Activated naive CD4-positive, alpha-beta T cell treated with anti-CD3 and anti-CD28 coated beads, Interleukin-2, amount 50 U/mL, for 72 hours (primary cell): ENCODE results near the gene ZNF521. TPM values are rescaled to one million over a fixed set of nuclear protein-coding genes. Genes with fewer than 3 reads are reported as not detected.

Source experiments
- ATAC-seq, 2 donors: fragments of 150-1000 bp; cut with Tn5 transposase; 2 replicates each; pipeline ENCODE4 v1.10.0; 2021; ENCODE audit warnings: mild to moderate bottlenecking in 2 of 2, moderate library complexity in 2 of 2
- DNase-seq, 2 donors: peaks; one replicate each; pipeline ENCODE4 v3.0.0; 2021 to 2022; ENCODE audit warnings: low spot score in 2 of 2
- H3K27ac Mint-ChIP-seq, 2 donors: one replicate each; pipeline ENCODE4 v1.8.0; 2022; ENCODE audit warnings: mild to moderate bottlenecking in 2 of 2, mixed read lengths in 2 of 2
- H3K36me3 Mint-ChIP-seq, 2 donors: one replicate each; pipeline ENCODE4 v1.8.0; 2022; ENCODE audit warnings: mixed read lengths in 2 of 2
- H3K9me3 Mint-ChIP-seq, 2 donors: one replicate each; pipeline ENCODE4 v1.8.0; 2022; ENCODE audit warnings: mixed read lengths in 2 of 2
- total RNA-seq, 2 donors: library from RNA; stranded (reverse); gene quantifications; one replicate each; pipeline ENCODE4 v1.2.3, GENCODE V29; 2022

Gene ZNF521
- total RNA-seq, 2 donors from 2014 or later = not detected

GRCh38 chr18:25313268-25313667 lies 38.7 kb downstream of the ZNF521 start:
- Mint-ChIP-seq H3K36me3 (no peaks in the 10 kb centered on the region), H3K9me3 (no peaks in the 10 kb centered on the region), H3K27ac (no peak overlapping the region)
- DNase-seq (no peak), ATAC-seq (no peak)

GRCh38 chr18:25310045-25310444 lies 41.9 kb downstream of the ZNF521 start:
- ATAC-seq = no peak
- DNase-seq = no peak
- peaks cover 0 to 6% of the 10 kb centered on the region in 2 donors for H3K9me3 Mint-ChIP-seq

DNA sequence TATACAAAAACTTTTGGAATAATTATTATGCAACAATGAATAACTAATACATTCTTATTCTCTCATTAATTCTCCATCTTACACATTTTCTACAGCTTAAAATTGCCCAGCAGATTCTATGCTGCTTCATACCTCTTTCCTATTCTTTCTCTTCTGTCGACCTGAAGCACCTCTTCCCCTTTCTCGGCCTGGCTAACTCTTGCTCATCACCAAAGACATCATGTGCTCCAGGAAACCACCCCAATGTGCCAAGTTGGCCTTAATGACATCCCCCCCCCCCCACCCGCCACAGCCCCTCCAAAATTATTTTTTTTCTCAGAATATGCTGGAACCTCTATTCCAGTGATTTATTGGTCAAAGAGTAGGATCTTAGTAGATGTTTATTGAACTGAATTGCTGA lies 43.6 kb downstream of the ZNF521 start:
- H3K9me3 Mint-ChIP-seq = peaks cover 0 to 10% of the 10 kb centered on the region in 2 donors
- H3K27ac Mint-ChIP-seq = no peak overlapping the region
- ATAC-seq (no peak), DNase-seq (no peak)
- no peaks in the 10 kb centered on the region for H3K36me3 Mint-ChIP-seq

More at GRCh38 chr18:25310045-25310444, 41.9 kb downstream of the ZNF521 start:
- Mint-ChIP-seq H3K36me3 (no peaks in the 10 kb centered on the region), H3K27ac (no peak overlapping the region)

- no peak for DNase-seq
- ATAC-seq = no peak
- Mint-ChIP-seq H3K36me3 (no peaks in the 10 kb centered on the region), H3K27ac (no peak overlapping the region), H3K9me3 (peaks cover 0 to 10% of the 10 kb centered on the region in 2 donors)
These were observed 44.8 kb downstream of the ZNF521 start for GRCh38 chr18:25307192-25307591.

DNA sequence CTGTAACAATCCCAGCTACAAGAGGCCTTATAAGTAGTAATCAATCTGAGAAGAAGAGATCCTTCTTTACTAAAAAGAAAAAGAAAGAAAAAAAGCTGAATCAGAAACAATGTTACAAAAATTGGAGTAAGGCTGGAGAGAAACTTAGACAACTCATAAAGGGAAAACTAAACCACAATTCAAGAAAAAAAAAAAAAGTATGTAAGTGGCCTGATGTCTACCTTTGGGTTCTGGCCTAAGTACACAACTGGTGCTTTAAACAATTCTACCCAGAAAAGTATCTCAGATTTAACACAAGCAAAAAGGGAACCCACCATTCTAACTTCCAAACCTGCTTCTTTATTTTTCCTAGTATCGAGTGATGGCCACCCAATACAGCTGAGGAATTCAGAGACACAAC lies 45.3 kb downstream of the ZNF521 start:
- no peaks in the 10 kb centered on the region for H3K36me3 Mint-ChIP-seq
- no peak for DNase-seq
- no peak overlapping the region for H3K27ac Mint-ChIP-seq
- H3K9me3 Mint-ChIP-seq = peaks cover 0 to 10% of the 10 kb centered on the region in 2 donors
- no peak for ATAC-seq

- H3K27ac Mint-ChIP-seq = no peak overlapping the region
- DNase-seq (no peak), ATAC-seq (no peak)
- no peaks in the 10 kb centered on the region for H3K36me3 Mint-ChIP-seq
- peaks cover 0 to 10% of the 10 kb centered on the region in 2 donors for H3K9me3 Mint-ChIP-seq
These were observed 46.4 kb downstream of the ZNF521 start for GRCh38 chr18:25305584-25305983.

DNA sequence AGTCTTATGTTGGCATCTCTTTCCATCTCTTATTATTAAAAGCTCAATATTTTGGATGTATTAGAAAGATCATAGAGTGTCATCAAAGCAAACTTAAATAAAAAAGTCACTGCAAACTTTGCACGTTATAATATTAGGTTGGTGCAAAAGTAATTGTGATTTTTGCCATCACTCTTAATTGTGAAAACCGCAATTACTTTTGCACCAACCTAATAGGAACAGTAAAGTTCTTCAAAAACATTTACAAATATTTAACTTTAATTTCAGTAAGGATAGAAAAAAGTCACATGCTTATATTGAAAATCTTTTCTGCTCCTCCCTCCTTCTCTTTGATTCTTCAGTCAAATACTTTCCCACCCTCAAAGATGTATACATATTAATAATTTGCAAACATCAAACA lies 51.5 kb downstream of the ZNF521 start:
- Mint-ChIP-seq H3K27ac (no peak overlapping the region), H3K36me3 (no peaks in the 10 kb centered on the region), H3K9me3 (peaks cover 0 to 4% of the 10 kb centered on the region in 2 donors)
- DNase-seq = no peak
- ATAC-seq = no peak

DNA sequence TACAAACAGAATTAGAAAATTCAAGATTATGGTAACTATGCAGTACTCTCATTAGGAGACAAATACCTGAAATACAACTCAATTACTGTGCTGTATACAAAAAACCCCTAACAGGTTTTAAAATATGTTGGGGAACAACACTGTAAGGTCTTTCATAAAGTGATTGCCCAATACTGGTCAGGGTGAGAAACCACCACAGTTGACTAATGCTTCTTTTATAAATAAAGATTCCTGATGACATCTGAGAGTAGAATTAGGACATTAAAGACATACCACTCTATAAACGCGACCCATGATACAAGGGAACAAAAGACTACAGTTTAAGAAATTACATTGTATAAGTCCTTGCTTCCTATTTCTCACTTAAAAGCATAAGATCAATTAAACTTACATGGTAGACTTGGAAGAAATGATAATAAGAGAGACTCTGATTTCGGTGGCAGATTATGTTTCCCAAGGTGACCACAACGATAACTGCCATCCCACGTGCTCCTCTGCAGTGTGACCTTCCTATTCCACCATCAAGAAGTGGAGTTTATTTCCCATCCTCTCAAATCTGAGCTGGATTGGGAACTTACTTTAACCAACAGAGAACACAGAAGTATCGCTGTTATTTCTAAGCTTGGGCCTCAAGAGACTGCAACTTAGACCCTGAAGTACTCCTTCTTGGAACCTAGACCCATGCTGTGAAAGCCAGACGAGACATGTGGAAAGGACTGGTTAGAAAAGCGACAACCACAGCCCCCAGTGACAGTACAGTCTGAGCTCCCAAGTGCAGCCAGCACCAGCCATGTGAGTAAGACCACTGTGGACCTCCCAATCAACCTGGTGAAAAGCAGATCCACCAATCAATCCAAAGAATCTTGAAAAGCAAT lies 52.3 kb downstream of the ZNF521 start:
- ATAC-seq (no peak), DNase-seq (no peak)
- peaks cover 0 to 3% of the 10 kb centered on the region in 2 donors for H3K9me3 Mint-ChIP-seq
- no peak overlapping the region for H3K27ac Mint-ChIP-seq
- no peaks in the 10 kb centered on the region for H3K36me3 Mint-ChIP-seq

- DNase-seq (no peak), ATAC-seq (no peak)
- Mint-ChIP-seq H3K27ac (no peak overlapping the region), H3K9me3 (no peaks in the 10 kb centered on the region), H3K36me3 (no peaks in the 10 kb centered on the region)
These were observed 53.1 kb downstream of the ZNF521 start for GRCh38 chr18:25298853-25299274.

DNA sequence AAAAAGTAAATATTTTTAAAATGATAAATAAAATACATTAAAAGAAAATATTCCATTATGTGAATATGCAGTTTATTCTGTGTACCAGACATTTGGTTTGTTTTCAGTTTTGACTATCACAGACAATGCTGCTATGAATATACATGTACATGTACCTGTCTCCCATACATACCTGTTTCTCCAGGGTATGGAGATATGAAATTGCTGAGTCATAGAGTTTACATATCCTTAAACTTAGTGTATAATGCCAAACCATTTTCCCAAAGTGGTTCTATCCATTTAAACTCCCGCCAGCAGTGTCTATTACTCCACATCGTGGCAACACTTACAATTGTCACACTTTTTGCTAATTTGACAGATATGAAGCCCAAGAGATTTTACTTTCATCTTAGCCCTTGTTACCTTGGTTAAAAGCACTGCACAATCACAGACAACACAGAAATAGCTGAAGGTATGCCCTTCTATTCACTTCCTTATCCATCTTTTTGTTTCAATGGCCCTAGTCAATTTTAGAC lies 56.3 kb downstream of the ZNF521 start:
- ATAC-seq (no peak), DNase-seq (no peak)
- Mint-ChIP-seq H3K36me3 (no peaks in the 10 kb centered on the region), H3K9me3 (no peaks in the 10 kb centered on the region), H3K27ac (no peak overlapping the region)

- Mint-ChIP-seq H3K9me3 (no peaks in the 10 kb centered on the region), H3K27ac (no peak overlapping the region), H3K36me3 (no peaks in the 10 kb centered on the region)
- ATAC-seq (no peak), DNase-seq (no peak)
These were observed 60.8 kb downstream of the ZNF521 start for GRCh38 chr18:25291150-25291549.

DNA sequence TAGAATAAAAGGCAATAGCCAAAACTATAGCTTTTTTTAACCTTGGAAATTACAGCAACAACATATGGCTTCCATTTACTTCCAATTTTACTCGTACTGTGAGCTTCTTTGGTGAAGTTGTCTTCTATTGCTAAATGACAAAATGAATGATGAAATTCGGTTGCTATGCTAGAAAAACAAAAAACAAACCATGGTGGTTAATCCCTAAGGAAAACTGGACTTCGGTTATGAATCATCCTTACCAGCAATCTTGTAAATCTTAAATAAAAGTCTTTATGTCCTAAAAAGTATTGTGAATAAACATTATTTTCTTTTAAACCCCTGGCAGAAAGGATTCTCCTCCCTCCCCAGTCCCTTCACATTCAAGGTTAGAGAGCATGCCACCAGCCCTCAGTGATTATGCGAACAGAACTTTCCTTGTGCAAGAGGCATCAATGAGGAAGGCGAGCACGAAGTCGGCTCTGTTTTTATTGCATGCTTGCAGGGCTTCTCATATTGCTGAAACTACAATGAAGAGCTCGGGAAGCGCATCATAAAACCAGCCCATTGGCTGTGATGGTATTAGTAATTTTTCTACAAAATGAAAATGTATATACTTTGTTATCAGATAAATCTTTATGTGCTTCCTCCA lies 62.9 kb downstream of the ZNF521 start:
- no peak for ATAC-seq
- H3K27ac Mint-ChIP-seq = no peak overlapping the region
- no peak for DNase-seq
- no peaks in the 10 kb centered on the region for H3K36me3 Mint-ChIP-seq
- no peaks in the 10 kb centered on the region for H3K9me3 Mint-ChIP-seq

DNA sequence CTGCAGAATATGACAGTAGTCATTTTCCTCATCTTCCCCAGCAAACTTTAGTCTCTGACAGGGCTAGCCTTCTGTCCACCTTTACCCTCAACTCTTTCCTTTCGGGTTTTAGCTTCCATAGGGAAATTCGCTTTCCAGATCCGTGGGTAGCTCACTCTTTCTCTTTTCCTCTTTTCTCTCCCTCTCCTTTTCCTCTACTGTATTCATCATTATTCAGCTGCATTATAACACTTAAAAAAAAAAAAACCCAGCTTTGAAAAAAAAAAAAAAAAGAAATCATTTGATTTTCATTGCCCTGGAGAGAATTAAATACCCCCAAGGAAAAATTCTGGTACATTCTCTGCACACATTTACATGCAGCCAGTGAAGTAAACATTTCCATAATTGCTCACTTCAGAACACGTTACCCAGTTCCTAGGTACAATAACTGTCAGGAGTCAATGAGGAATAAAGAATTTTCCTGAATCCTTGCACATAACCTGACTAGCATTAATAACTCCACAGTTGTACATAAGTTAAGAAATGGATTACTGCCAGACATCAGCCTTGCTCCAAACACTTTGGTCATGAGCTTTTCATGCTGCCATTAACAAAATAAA lies 63.5 kb downstream of the ZNF521 start:
- ATAC-seq = no peak
- no peaks in the 10 kb centered on the region for H3K9me3 Mint-ChIP-seq

DNA sequence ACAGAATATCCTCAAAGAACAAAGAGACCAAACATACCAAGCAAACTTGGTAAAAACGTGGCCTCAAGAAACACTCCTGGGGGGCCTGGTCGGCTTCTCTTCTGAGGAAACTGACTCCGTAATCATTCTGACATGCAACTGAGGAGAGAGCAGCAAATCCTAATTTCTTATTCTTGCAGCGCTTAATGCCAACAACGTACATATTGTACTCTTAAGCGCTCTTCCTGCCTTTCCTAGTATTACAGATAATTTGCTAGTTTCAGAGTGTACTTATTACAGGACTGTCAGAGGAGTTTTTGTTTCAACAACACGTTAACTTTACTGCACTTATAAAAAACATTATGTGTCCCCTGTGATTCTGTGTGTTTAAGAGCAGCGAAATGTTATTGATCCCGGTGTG lies 64.9 kb downstream of the ZNF521 start:
- Mint-ChIP-seq H3K9me3 (no peaks in the 10 kb centered on the region), H3K27ac (no peak overlapping the region), H3K36me3 (no peaks in the 10 kb centered on the region)
- ATAC-seq (no peak), DNase-seq (no peak)

More for the DNA sequence above, 63.5 kb downstream of the ZNF521 start:
- Mint-ChIP-seq H3K27ac (no peak overlapping the region), H3K36me3 (no peaks in the 10 kb centered on the region)
- DNase-seq = no peak

DNA sequence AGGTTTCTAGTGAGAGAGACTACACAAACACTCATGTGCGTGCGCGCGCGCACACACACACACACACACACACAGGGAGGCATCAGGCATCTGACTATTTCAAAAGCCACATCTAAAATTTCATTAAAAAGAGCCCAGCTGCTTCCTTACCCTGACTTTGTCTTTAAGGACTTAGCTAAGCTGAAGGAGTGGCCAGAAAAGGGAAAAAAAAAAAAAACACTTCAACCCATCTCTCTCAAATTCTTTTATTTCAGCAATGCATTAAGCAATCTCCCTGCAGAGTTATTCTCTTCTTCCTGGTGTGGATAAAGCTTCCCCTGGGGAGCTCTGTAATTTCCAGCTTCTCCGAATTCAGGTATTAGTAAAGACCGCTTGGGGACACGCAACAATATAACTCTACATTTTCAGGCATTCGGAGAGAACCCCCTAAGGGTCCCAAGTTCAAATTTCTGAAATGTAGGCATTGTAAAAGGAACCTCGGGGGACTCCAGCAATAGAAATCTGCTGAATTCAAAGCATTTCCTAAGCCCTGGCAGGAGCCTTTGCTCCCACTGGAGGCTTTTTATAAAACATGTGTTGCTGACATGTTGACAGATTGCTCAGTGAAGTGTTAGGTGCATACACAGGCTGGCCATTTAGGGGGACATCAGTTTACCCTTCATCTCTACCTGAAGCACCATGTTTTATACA lies 67.0 kb downstream of the ZNF521 start:
- no peak for DNase-seq
- Mint-ChIP-seq H3K27ac (no peak overlapping the region), H3K36me3 (no peaks in the 10 kb centered on the region), H3K9me3 (no peaks in the 10 kb centered on the region)
- no peak for ATAC-seq

DNA sequence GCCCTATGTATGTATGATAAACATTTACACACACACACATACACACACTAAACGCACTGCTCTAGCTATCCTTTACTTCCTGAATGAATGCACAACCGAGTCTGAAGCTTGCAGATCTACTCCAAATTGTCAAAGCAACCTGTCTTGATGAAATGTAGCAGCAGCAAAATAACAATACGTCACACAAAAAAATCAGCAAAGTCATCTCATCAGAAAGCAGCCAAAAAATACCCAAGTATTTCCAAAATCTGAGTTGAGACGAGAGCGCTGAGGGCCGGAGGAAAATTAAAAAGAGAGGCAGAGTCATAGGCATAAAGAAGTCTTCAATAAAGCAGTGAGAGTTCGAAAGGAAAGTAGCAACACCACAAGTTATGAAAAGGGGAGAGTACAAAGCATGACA lies 67.7 kb downstream of the ZNF521 start:
- DNase-seq (no peak), ATAC-seq (no peak)
- no peaks in the 10 kb centered on the region for H3K36me3 Mint-ChIP-seq
- H3K9me3 Mint-ChIP-seq = no peaks in the 10 kb centered on the region
- H3K27ac Mint-ChIP-seq = no peak overlapping the region

- no peak for DNase-seq
- no peak overlapping the region for H3K27ac Mint-ChIP-seq
- no peak for ATAC-seq
- no peaks in the 10 kb centered on the region for H3K9me3 Mint-ChIP-seq
- H3K36me3 Mint-ChIP-seq = no peaks in the 10 kb centered on the region
These were observed 68.2 kb downstream of the ZNF521 start for GRCh38 chr18:25283781-25284180.
